ENCODE data around the gene HNRNPLL.

Gene HNRNPLL

GRCh38 chr2:38528008-38528442, 74.7 kb downstream of the HNRNPLL start:
- peak; percentile 70 for DNase-seq (ENCODE audit: low spot score)

DNA sequence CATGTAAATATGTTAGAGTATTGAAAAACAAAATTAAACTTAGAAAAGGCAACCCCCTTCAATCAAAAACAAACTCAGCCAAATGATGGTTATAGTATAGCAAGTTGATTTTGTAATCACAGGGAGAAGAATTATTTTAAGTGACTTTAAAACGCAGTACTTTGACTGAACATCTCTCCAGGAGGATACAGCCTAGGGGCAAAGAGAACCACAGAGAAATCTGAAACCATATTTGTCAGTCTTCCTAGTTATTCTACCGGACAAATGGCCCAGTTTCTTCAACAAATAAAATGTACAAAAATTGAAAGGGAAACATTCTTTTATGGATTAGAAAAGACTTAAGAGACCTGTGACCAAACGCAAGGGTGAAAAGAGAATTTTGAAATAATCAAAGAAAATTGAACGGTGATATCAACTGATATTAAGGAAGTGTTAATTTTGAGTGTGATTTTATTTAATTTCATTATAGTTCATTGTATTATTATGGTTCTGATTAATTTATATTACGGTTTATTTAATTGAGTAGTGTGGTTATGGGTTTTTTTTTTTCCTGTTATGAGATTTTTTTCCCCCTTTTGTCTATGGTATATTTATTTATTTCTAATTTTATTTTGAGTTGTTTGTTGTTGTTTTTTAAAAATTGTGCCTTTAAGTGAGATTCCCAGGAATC, 75.3 kb downstream of the HNRNPLL start:
- no peak for DNase-seq (ENCODE audit: low spot score)

DNA sequence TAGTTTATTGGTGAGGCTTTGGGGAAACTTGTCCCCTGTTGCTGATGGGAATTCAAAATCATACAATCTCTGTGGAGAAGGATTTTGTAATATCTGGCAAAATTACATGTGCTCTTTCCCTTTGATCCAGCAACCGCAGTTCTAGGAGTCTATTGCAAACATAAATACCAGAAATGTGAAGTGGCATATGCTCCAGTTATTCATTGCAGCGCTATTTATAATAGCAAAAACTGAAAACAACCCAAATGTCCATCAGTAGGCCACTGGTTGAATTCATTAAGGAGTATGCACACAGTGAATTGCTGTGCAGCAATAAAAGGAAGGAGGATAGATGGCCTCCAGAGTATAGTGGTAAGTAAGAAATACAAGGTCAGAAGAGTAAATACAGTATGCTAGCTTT, 76.5 kb downstream of the HNRNPLL start:
- no peak for DNase-seq (ENCODE audit: low spot score)

GRCh38 chr2:38524580-38524979, 78.1 kb downstream of the HNRNPLL start:
- peak; percentile 35 for DNase-seq (ENCODE audit: low spot score)

DNA sequence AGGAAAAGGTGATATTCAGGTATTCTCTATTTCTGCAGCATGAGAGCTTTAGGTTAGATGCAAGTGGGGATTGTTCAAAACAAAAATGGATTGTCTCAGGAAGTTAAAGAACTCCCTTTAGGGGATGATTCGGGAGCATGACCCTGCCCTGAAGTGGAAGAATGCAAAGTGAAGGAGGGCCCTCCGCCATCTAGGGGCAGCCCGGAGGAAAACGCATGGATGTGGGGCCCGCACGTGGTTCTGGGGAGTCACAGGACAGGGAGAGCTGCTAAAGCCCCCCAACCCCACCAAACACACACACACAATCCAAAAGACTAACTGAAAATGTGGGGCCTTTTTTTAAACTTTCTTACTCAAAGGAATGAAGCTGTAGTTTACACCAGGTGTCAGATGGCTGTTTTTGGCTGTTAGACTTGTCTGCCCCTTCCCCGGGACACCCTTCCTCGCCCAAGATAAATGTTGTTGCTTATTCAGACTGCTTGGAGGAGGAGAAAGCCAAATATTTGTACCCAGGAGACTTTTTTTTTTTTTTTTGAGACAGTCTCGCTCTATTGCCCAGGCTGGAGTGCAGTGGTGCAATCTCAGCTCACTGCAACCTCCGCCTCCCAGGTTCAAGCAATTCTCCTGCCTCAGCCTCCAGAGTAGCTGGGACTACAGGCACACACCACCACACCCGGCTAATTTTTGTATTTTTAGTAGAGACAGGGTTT, 78.8 kb downstream of the HNRNPLL start:
- DNase-seq (ENCODE audit: low spot score), result no peak

GRCh38 chr2:38522754-38523349, 79.9 kb downstream of the HNRNPLL start:
- no peak for DNase-seq (ENCODE audit: low spot score)

DNA sequence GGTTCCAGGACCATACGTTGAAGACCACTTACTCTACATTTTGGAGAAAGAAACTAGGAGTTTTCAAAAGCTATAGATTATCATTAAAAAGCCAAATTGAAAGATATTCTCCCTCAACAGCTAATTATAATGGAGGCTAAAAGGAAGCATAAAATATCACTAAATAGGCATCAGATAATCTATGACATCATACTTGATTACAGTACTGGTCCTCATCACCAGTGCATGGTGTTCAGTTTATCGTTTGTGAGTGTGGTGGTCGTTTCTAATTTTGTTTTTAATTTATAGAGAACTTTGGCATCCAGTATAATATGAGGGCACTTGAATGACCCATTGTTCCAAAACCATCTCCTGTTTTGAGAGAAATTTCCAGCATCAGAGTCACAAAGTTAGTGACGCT, 80.9 kb downstream of the HNRNPLL start:
- no peak for DNase-seq (ENCODE audit: low spot score)

DNA sequence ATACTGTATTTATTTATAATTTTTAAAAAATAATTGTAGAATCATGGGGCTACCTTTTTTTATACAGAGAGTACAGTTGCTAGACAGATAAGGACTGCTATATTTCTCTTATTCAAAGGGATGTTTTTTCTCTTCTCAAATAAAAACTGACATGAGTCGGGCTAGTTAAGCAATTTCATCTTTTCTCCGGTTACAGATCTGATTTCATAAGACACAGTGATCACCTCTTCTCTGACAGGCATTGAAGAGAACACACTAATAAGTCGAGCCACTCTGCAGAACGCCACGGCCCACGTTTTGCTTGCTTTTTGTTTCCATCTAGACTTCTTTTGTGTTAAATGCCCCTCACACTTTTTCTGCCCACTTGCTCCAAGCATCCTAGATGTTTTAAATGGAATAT, 85.4 kb downstream of the HNRNPLL start:
- DNase-seq (ENCODE audit: low spot score), result peak; percentile 80

DNA sequence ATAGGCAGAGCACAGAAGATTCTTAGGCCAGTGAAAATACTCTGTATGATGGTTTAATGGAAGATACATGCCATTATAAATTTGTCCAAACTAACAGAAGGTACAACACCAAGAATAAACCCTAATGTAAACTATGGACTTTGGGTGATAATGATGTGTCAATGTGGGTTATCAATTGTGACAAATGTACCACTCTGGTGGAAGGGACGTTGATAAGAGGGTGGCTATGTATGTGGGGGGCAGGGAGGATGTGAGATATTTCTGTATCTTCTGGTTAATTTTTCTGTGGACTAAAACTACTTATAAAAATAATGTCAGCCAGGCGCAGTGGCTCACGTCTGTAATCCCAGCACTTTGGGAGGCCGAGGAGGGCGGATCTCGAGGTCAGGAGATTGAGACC, 86.2 kb downstream of the HNRNPLL start:
- DNase-seq (ENCODE audit: low spot score), result no peak

DNA sequence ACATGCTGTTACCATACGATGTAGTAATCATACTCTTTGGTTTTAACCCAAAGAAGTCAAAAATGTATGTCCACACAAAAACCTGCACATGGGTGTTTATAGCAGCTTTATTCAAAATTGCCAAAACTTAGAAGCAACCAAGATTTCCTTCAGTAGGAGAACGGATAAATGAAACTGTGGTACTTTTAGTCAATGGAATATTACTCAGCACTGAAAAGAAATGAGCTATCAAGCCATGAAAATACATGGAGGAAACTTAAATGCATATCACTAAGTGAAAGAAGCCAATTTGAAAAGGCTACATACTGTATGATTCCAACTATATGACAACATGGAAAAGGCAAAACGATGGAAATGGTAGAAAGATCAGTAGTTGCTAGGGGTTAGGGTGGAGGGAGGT, 86.6 kb downstream of the HNRNPLL start:
- DNase-seq (ENCODE audit: low spot score), result no peak

DNA sequence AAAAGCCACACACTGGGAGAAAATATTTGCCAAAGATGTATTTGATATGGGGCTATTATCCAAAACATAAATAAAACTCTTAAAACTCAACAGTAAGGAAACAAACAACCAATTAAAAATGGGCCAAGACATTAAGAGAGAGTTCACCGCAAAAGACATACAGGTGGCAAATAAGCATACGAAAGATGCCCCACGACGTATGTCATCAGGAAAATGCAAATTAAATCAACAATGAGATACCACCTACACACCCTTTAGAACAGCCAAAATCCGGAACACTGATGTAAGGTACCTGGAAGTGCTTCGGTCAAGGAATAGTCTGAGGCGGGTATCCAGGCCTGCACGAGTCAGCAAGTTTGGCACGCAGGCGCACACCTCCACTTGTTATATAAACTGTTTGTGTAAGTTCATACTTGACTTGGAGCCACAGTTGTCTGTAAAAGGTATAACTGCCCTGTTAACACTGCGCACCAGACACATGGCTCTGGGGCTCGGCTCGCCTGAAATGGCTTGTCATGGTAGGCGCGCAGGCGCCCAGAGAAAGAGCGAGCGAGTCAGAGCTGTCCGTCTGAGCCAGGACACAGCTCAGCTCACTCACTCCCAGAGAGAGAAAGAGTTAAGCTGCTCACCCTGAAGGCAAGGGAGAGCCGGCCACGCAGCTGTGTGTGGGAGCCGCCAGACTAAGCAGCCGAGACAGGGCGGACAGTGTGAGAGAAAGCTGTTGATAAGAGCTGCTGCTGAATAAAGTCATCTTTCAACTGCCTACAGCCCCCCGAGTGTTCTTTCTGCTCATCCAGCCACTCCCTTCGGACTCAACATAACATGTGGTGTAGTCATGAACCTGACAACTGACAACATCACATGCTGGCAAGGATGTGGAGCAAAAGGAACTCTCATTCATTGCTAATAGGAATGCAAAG, 87.3 kb downstream of the HNRNPLL start:
- DNase-seq (ENCODE audit: low spot score), result peak; percentile 58

GRCh38 chr2:38514603-38515154, 88.0 kb downstream of the HNRNPLL start:
- DNase-seq (ENCODE audit: low spot score), result no peak

DNA sequence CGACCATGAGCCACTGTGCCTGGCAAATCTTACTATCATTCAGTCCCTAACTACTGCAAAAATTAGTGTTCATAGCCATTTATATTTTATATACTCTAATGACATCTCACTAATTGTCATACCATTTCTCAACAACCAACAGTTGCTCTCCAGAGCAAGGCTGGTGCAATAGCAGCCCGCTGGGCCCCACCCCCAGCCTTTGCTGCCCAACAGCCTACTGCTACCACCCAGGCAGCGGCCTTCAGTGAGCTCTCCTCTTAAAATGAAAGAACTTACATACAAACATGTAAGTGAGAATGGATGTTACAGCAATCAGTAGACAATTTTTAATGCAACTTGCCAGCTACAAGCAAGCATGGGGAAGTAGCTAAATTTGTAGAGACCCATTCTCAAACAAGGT, 90.5 kb downstream of the HNRNPLL start:
- DNase-seq (ENCODE audit: low spot score), result no peak
